Sigmoid colon (tissue), 4 donors: ENCODE data around the gene PEX14.

Experiments used
- POLR2AphosphoS5 ChIP-seq, 4 donors: sonication (generic); formaldehyde crosslinking; IDR thresholded peaks; one replicate each; pipeline ENCODE4 v1.6.1; 2017; ENCODE audit warnings: antibody characterized with exemption in 4 of 4
- TF ChIP-seq, protein P1 (sequence below), 4 experiments: fragments of 450-650 bp in 3 of 4; fragments of 200-600 bp in 1 of 4; IDR thresholded peaks; one replicate each; pipeline ENCODE4 v1.5.1; 2016 to 2019; ENCODE audit warnings: antibody characterized with exemption in 4 of 4, mild to moderate bottlenecking in 3 of 4, moderate library complexity in 2 of 4

DNA sequence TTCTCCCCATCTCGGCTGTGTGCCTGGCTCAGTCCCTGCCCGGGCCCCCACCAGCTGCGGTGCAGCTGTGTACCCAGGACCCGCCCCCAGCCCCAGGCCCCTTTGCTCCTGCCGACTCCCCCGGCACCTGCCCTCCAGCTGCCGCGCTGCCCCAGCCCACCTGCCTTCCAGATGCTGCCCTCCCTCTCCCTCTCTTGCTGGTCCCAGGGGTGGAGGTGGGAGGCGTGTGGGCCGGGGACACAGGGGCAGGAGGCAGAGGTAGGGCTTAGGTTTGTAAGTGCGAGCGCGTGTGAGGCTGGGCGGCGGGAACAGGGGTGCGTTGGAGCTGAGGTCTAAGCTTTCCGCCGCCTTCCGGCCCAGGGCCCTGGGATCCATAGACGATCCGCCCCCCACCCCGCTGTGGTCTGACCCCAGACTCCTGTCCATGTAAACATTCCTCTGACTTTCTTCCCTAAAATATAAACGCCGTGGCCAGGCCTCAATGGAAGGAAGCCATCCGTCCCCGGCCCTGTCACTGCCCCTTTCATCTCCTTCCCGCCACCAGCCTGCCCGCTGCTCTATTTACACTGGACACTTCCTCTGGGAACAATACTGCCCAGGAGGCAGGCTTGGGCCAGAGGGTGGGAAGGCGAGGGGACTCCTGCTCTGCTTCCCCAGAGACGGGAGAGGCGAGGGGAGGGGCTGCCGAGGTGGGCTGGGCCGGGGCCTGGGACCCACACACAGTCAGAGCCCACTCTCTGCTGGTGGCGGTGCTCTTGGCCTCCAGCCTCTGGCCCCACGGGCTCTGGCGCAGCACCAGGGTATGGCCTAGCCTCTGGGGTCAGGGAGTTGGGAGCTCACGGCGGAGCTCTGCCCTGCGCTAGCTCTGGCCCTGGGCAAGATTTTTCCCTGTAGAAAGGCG, 193.4 kb downstream of the PEX14 start:
- TF ChIP-seq POLR2AphosphoS5 (IDR thresholded peaks at IDR 0.05), result no peak
- TF ChIP-seq, protein P1, sequence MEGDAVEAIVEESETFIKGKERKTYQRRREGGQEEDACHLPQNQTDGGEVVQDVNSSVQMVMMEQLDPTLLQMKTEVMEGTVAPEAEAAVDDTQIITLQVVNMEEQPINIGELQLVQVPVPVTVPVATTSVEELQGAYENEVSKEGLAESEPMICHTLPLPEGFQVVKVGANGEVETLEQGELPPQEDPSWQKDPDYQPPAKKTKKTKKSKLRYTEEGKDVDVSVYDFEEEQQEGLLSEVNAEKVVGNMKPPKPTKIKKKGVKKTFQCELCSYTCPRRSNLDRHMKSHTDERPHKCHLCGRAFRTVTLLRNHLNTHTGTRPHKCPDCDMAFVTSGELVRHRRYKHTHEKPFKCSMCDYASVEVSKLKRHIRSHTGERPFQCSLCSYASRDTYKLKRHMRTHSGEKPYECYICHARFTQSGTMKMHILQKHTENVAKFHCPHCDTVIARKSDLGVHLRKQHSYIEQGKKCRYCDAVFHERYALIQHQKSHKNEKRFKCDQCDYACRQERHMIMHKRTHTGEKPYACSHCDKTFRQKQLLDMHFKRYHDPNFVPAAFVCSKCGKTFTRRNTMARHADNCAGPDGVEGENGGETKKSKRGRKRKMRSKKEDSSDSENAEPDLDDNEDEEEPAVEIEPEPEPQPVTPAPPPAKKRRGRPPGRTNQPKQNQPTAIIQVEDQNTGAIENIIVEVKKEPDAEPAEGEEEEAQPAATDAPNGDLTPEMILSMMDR (IDR thresholded peaks at IDR 0.05), result no peak
